Islet of Langerhans (tissue), 1 donor: ENCODE results near the gene ZNF800.

Source experiments
- FAIRE-seq: peaks from one replicate; lab custom pipeline; 2011; peaks lifted over from hg19 to GRCh38; lab: Jason Lieb, UNC

Gene ZNF800

DNA sequence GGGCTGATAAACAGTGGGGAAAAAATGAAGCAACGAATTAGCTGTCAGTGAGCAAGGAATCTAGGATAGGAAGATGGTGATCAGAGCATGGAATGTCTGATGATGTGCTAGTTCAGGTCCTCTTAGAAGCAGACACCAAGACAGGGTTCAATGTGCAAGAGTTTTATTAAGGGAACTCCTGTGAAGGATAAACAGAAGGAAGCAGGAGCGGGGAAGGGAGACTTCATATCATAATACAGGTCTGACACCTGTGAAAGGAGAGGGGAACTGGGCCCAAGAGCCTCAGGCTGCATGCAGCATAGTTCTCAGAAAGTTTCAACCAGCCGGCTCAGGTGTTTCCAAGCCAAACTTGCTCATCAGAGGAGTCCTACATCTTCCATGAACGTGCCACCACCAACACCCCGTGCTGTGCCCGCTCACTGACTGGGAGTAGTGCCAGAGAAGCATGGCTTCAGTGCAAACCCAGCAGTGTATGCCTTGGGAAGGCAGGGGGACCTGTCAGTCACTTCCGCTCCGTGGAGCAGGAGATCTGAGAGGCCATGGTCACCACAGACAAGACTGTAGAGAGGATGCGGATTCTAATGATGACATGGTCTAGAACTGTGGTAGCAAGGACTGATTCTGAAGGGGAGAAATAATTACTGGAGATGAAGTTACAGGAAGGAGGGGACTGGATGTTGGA is 45.8 kb downstream of the ZNF800 start:
- FAIRE-seq, result no peak

DNA sequence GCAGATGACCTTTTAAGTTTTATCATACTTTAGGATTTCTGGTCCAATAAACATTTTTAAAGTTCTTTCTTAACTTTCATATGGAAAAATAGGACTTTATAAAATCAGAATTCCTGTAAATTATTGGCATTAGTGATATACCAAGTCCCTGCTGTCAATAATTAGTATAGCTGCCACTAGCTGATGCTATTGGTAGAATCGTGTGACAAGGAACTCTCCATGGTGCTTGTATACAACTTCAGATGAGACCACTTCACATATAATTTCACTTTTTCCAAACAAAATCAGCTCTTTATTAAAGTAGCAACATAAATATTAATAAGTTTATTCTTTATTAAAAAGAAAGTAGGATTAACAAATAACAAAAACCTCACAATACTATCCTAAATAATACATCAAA is 49.9 kb downstream of the ZNF800 start:
- no peak for FAIRE-seq

GRCh38 chr7:127338122-127338521 is 54.4 kb downstream of the ZNF800 start:
- no peak for FAIRE-seq

DNA sequence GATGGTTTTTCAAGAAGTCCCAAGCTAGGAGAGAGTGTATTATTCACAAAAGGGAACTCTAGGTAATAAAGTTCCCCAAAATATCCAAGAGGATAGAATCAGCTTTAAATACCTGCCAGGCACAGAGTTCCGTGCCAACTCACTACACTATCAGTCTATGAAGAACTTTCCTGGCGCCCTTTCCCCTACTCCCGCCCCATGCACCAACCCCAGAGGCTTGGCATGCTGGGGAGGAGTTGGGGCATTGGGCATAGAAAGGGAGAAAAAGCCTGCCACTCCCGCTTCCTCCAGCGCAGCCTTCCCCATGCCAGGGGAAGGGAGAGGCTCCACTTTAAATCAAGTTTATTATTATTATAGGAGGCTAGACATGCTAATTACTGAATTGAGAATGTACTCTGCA is 54.9 kb downstream of the ZNF800 start:
- FAIRE-seq, result no peak

DNA sequence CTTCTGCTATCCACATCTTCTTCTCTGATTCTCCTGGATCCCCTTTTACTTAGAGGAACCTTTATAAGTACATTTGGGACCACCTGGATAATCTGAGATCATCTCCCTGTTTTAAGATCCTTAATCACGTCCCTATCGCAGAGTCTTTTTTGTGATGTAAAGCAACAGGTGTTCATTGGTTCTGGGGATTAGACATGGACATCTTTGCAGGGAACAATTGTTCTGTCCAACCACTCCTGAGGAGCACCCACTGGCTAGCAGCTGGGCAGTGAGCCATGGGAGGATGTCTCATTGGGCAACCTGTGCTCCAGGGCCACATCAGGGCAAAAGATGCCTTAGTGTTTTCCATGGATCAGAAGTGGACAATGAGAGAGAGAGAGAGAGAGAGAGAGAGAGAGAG is 56.0 kb downstream of the ZNF800 start:
- no peak for FAIRE-seq

GRCh38 chr7:127332880-127333279 is 59.6 kb downstream of the ZNF800 start:
- FAIRE-seq, result peak; percentile 45

GRCh38 chr7:127330070-127330469 is 62.4 kb downstream of the ZNF800 start:
- FAIRE-seq, result no peak

GRCh38 chr7:127322832-127323493 is 69.5 kb downstream of the ZNF800 start:
- FAIRE-seq, result no peak

GRCh38 chr7:127322351-127322750 is 70.2 kb downstream of the ZNF800 start:
- no peak for FAIRE-seq

GRCh38 chr7:127320974-127321373 is 71.5 kb downstream of the ZNF800 start:
- no peak for FAIRE-seq
